Neural progenitor cell (in vitro differentiated cells): ENCODE measurements around the gene MSI2.

ENCODE experiments used
- CTCF ChIP-seq: fragments of 200-600 bp; sonication (generic); IDR thresholded peaks from 2 replicates; pipeline ENCODE4 v1.5.1; 2017; ENCODE audit warnings: antibody characterized with exemption, mild to moderate bottlenecking
- EZH2 ChIP-seq: fragments of 200-600 bp; sonication (generic); IDR thresholded peaks from 2 replicates; pipeline ENCODE4 v1.6.1; 2017; ENCODE audit warnings: antibody characterized with exemption, mild to moderate bottlenecking, moderate library complexity
- EZH2phosphoT487 ChIP-seq: fragments of 200-600 bp; sonication (generic); IDR thresholded peaks from 2 replicates; pipeline ENCODE4 v1.6.1; 2017; ENCODE audit warnings: antibody characterized with exemption

- TF ChIP-seq CTCF = no peak
- no peak for TF ChIP-seq EZH2phosphoT487
- no peak for TF ChIP-seq EZH2
Observed at GRCh38 chr17:57677858-57678257, 421.5 kb downstream of the MSI2 start.
